Stimulated activated CD8-positive, alpha-beta memory T cell treated with anti-CD3 and anti-CD28 coated beads, Interleukin-15, amount 100 ng/mL, for 24 hours (primary cell): ENCODE measurements around the gene IFI6.
"Not testable (repeated sequence)": the region's sequence is repeated elsewhere in the genome, so short reads cannot be mapped to it uniquely, and the experiment has no call there.

Experiments used
- DNase-seq: peaks from one replicate; pipeline ENCODE4 v3.0.0-alpha.2; 2020; ENCODE audit warnings: low read depth

The IFI6 gene

DNA sequence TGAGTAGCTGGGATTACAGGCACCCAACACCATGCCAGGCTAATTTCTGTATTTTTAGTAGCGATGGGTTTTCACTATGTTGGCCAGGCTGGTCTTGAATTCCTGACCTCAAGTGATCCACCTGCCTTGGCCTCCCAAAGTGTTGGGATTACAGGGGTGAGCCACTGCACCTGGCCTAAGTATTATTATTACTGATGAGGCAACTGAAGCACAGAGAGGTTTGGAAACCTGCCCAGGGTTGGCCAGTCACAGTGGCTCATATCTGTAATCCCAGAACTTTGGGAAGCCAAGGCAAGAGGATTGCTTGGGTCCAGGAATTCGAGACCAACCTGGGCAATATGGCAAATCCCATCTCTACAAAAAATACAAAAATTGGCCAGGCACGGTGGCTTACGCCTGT, 44.3 kb downstream of the IFI6 start:
- DNase-seq: not testable (repeated sequence)

DNA sequence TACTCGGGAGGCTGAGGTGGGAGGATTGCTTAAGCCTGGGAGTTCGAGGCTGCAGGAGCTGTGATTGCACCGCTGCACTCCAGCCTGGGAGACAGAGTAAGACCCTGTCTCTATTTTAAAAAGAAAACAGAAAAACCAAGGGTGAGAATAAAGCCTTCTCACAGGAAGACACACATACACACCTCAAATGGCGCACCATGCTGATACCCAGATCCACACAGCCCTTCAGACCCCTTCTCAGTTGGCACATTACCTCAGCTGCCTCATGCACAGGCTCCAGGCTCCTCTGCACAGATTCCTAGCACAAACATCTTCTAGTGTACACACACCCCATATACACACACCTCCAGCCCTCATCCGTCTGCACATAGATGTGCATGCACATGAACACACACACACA, 44.9 kb downstream of the IFI6 start:
- DNase-seq: no peak

DNA sequence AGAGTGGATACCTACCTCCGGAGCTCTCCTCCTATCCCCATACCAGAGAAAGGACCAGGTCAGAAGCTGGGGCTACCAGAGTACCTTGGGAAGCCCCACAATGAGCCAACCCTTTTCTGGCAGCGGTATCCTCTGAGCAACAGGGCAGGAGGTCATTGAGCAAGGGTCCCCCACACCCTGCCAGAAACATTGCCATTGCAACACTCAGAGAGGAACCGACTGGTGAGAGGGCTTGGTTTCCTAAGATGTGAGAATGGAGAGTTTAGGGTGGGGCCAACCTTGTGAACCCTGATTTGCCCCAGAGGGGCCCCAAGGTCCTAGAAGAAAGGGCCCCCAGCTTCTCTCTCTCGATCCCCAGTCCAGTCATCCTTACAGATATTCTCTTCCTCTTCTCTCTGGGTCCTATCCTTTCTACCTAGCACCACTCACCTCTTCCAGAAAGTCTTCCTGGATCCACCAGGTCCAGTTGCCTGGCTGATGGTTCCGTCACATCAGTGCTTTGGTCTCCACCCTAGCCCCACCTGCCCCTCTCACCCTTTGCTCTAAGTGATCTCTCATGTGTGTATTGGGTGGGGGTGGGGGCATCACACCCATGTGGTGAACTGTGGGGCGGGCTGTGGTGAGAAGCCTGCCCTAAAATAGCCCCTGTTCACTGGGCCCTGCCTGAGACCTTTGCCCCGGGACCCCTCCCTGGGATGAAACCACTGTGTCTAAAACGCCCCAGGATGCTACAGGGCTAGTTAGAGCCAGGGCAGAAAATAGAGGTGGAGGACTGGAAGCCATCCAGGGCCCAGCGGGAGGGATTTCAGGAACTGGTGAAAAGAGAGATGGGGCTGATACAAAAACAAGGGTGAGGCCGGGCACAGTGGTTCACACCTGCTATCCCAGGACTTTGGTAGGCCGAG, 45.7 kb downstream of the IFI6 start:
- DNase-seq: no peak

DNA sequence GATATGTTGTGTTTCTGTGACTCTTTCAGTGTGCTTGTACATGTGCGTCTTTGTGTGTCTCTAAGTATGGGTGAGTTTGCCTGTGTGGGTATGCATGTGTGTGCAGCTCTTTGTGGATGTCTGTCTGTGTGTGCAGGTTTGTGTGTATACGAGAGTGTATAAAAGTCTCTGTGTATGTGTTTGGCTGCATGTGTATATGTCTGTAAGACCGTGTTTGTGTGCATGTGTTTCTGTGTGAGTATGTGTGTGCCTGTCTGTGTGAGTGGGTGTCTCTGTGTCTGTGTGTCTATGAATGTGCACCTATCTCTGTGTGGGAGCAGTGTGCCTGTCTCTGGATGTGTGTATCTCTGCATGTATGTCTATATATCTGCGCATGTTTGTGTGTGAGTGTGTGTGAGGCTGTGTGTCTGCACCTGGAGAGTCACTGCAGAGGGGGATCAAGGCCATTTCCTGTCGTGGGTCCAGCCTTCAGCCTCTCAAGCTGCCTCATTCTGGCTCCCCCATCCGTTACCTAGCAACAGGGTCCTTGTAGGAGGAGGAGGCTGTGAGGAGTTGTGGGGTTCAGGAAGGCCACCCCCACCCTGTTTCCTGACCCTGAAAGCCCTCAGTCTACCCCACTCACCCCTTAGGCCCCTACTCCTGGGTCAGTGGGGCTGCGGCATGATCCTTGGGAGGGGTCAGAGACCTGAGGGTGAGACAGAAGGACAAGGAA, 47.4 kb downstream of the IFI6 start:
- DNase-seq: no peak

DNA sequence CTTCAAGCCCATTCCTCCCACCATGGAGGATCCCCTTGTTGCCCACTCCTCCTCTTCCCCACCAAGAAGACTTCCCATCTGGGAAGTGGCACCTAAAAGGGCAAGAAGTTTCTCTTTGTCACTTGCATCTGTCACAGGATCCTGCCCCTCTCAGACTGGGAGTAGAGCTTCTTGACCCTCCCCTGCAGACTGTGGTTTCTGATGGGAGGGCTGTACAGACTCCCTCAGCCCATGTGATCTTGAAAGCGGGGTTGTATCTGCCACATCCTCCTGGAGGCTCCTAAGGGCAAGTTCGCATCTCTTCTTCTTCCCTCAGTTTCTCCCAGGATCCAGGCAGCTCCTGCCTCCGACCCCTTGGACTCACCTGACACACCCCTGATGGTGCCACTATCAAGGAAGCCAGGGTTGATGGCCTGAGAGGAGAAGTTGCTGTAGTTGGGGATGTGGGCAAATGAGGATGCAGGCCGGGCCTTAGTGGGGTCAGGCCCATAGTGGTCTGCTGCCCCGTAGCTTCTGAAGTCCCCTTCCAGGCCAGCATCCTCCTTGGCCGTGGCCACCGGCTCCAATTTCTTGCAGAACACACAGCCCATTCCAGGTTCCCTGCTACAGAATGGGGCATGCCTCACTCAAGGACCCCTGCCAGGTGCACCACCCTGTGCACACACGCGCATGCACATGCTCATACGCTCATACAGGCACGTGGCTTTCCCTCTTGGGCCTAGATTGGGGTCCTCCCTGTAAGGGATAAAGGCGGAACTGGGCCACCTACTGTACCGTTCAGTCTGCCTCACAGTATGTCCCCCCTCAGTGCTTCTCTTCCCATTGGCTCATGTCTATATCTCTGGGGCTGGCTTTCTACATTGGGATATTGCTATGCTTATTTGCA, 48.4 kb downstream of the IFI6 start:
- no peak for DNase-seq

DNA sequence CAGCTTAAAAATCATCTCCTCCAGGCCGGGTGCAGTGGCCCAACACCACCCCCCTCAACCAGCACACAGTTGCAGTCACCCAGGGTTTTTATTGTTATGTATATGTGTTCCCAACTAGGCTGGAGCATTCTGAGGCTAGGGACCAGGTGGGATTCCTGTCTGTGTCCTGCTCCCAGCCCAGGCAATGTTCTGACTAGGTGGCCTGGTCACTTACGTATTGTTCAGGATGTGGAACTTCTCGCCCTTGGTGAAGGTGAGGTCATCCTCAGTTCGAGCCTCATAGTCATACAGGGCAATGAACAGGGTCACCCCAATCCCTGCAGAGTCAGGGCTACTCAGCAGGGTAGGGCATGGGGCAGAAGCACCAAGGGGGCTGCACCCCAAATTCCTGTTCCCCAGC, 49.2 kb downstream of the IFI6 start:
- DNase-seq: no peak

DNA sequence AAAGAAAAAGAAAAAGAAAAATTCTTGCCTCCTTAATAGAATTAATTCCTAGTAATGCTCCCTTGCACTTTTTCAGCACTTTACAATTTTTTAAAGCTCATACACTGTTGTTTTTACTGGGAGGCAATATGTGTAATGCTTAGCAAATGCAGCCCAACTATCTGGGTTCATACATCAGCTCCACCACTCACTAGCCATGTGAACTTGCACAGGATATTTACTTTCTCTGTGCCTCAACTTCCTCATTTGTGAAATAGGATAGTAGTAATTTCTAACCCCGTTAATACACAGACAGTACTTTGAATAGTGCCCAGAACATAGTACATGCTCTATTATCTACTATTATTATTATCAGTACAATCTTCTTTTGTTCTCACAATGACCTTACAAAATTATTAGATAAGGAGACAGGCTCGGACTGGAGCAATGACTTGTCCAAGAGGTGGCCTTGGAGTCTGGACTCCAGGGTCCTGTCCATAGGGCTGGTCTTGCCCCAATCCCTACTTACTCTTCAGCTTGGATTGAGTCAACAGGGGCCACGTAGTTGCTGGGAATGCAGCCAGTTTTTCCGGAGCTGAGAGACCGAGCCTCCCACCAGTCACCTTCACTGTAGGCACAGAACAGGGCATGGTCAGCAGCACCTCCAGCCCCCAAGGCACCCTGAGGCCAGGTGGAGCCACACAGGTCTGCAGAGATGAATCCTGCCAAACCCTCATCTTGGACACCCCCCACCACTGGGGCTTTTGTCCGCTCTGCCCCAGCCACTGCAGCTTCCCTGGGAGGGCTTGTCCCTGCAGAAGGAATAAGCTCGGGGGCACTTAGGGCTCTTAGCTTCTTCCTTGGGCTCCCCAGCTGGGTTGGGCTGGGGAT, 50.7 kb downstream of the IFI6 start:
- no peak for DNase-seq

DNA sequence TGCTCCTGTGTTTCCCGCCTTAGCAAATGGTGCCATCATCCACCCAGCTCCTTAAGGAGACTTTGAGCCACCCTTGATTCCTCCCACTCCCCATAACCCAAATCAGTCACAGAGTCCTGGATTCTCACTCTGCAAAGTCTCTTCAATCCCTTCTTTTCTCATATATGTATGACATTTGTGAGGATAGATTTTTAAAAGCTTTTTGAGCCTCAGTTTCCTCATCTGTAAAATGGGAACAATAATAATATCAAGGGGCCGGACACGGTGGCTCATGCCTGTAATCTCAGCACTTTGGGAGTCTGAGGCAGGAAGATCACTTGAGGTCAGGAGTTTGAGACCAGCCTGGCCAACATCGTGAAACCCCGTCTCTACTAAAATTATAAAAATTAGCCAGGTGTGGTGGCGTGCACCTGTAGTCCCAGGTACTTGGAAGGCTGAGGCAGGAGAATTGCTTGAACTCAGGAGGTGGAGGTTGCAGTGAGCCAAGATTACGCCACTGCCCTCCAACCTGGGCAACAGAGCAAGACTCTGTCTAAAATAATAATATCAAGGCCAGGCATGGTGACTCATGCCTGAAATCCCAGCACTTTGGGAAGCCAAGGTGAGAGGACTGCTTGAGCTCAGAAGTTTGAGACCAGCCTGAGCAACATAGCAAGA, 52.1 kb downstream of the IFI6 start:
- not testable (repeated sequence) for DNase-seq

DNA sequence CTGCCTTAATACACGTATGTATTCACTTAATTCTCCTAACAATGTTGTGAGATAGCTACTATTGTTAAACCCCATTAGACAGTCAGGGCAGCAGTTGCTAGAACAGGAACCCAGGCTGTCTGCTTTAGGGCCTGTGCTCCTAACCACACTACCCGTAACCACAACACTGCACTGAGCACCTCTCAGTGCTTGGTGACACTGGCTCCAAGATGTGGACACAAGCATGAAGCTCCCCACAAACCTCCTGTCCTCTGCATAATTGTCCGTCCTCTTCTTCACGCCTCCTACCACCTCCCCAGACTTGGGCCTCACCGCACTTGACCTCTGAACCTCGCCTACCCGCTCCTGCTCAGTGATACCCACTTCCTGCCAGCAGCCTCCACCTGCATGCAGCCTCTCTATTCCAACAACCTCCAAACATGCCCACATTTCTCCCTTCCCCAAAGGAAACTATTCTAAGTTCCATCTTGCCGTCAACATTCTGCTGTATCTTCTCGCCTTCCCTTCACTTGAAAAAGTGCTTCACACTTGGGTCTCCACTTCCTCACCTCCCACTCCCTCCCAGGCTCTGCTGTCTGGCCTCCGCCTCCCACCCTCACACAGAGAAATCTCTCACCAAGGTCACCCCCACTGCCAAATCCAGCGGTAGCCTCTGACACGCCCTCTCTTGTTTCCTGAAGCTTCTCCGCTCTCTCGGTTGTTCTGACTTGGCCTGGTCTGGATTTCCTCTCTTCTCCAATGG, 53.5 kb downstream of the IFI6 start:
- DNase-seq: no peak

DNA sequence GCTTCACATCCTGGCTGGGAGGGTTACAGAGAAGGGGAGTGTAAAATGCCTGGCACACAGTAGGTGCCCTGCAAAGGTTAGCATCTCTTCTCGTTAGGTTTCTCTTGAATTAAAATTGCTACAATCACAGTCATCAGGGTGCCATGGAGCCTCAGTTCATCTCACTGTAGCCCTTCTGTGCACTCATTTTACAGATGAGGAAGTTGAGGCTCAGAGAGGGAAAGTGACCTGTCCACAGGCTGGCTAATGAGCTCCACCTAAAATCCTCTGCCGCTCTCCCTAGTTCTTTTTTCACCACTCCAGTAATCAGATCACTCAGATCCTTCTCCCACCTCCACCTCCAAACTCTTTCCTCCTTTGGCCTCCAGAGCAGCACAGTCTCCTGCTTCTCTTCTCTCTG, 54.6 kb downstream of the IFI6 start:
- DNase-seq: no peak

DNA sequence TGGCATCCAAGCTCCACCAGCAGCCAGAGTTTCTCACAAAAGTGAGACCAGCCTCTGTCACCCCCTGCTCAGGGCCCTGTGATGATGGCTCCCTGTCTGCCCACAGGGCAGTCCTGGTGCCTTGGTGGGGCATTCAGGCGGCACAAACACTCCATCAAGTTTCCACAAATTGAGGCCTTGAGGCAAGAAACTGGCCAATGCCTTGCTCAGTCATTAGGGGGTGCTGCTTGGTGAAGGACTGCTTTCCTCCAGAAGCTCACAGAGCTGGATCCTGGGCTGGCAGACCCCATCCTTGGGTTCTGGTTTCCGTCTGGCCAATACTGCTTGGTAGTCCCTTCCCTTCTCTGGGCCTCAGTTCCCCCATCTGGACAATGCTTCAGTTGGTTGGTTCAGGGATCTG, 55.6 kb downstream of the IFI6 start:
- DNase-seq: no peak
